Activated CD4-positive, alpha-beta T cell treated with anti-CD3 and anti-CD28 coated beads, Interleukin-2, amount 50 U/mL, for 48 hours (primary cell): ENCODE data around the gene SMARCAL1.
"Not testable (repeated sequence)": the region's sequence is repeated elsewhere in the genome, so short reads cannot be mapped to it uniquely, and the experiment has no call there.

Experiments
- DNase-seq, 2 experiments: peaks; one replicate each; pipeline ENCODE4 v3.0.0-alpha.2; 2020

SMARCAL1 gene

GRCh38 chr2:216503159-216503629, 90.9 kb downstream of the SMARCAL1 start:
- no peak for DNase-seq

- no peak for DNase-seq
Measured at GRCh38 chr2:216503697-216504375, 91.6 kb downstream of the SMARCAL1 start.

- DNase-seq = no peak
Measured at GRCh38 chr2:216504376-216504762, 92.1 kb downstream of the SMARCAL1 start.

GRCh38 chr2:216505133-216506106, 93.1 kb downstream of the SMARCAL1 start:
- DNase-seq = no peak

- DNase-seq = no peak
Measured at GRCh38 chr2:216507220-216508160, 95.2 kb downstream of the SMARCAL1 start.

- DNase-seq = no peak
Measured at GRCh38 chr2:216508229-216508628, 95.9 kb downstream of the SMARCAL1 start.

- no peak for DNase-seq
Measured at GRCh38 chr2:216516730-216517350, 104.6 kb downstream of the SMARCAL1 start.

- DNase-seq = no peak
Measured at GRCh38 chr2:216517447-216518225, 105.4 kb downstream of the SMARCAL1 start.

- DNase-seq = not testable (repeated sequence)
Measured at GRCh38 chr2:216518566-216519119, 106.4 kb downstream of the SMARCAL1 start.

GRCh38 chr2:216519154-216519762, 107.0 kb downstream of the SMARCAL1 start:
- peak; percentile 33 to 57 for DNase-seq

- DNase-seq = no peak
Measured at GRCh38 chr2:216520112-216520511, 107.8 kb downstream of the SMARCAL1 start.

- DNase-seq = no peak
Measured at GRCh38 chr2:216522892-216523502, 110.7 kb downstream of the SMARCAL1 start.

- no peak for DNase-seq
Measured at GRCh38 chr2:216525972-216526371, 113.7 kb downstream of the SMARCAL1 start.

GRCh38 chr2:216526939-216527338, 114.7 kb downstream of the SMARCAL1 start:
- no peak for DNase-seq

- no peak for DNase-seq
Measured at GRCh38 chr2:216527600-216527999, 115.3 kb downstream of the SMARCAL1 start.

GRCh38 chr2:216532562-216532961, 120.3 kb downstream of the SMARCAL1 start:
- no peak for DNase-seq
